Endothelial cell of umbilical vein (primary cell): ENCODE measurements around the gene CNTNAP2. TPM values are rescaled to one million over a fixed set of nuclear protein-coding genes. Genes with fewer than 3 reads are reported as not detected.

Source experiments
- BruUV-seq: library from RNA; stranded (reverse); fragments of 400-500 nt; replicated peaks from 2 replicates; lab custom pipeline; 2021; lab: Mats Ljungman, UMichigan
- CTCF ChIA-PET: fragments of 300-600, 350-600 bp; sonication (Branson Sonifier 250); formaldehyde crosslinking; loops from one replicate; lab custom pipeline; 2021; ENCODE audit warnings: antibody characterized with exemption, inconsistent platforms; lab: Charles Lee
- POLR2A ChIA-PET: fragments of 300-600, 350-600 bp; sonication (Branson Sonifier 250); formaldehyde crosslinking; loops from one replicate; lab custom pipeline; 2021; ENCODE audit warnings: antibody characterized with exemption, inconsistent platforms; lab: Charles Lee
- DNase-seq: peaks from one replicate; pipeline ENCODE4 v3.0.0-alpha.2; 2011; ENCODE audit warnings: low read depth, low spot score
- FAIRE-seq: peaks from 2 replicates; lab custom pipeline; 2011; peaks lifted over from hg19 to GRCh38; lab: Jason Lieb, UNC
- H2AFZ ChIP-seq: 2 replicates; pipeline ENCODE4 v1.6.0; 2012; ENCODE audit warnings: low read depth, low read length, control low read depth, inconsistent platforms
- H3K27ac ChIP-seq: 2 replicates; pipeline ENCODE4 v1.5.1; 2011; ENCODE audit warnings: low read depth, mild to moderate bottlenecking, control low read depth, low read length, moderate library complexity; ENCODE audit not compliant: insufficient read depth
- H3K27me3 ChIP-seq, 2 experiments: 2 replicates each; pipeline versions ENCODE4 v1.6.0 to v1.6.1; 2011; ENCODE audit warnings: low read length in 2 of 2, mixed read lengths in 1 of 2; ENCODE audit not compliant: control insufficient read depth in 2 of 2, insufficient read depth in 2 of 2
- H3K36me3 ChIP-seq, 2 experiments: 2 replicates in 1 of 2; 3 replicates in 1 of 2; pipeline ENCODE4 v1.5.1; 2011; ENCODE audit warnings: low read length in 2 of 2, mild to moderate bottlenecking in 1 of 2, moderate library complexity in 1 of 2; ENCODE audit not compliant: control insufficient read depth in 2 of 2, insufficient read depth in 2 of 2; ENCODE audit errors: extremely low read depth in 1 of 2
- H3K4me1 ChIP-seq: 3 replicates; pipeline ENCODE4 v1.5.1; 2011; ENCODE audit warnings: mild to moderate bottlenecking, low read length; ENCODE audit not compliant: control insufficient read depth, insufficient read depth; ENCODE audit errors: extremely low read depth
- H3K4me2 ChIP-seq: 2 replicates; pipeline ENCODE4 v1.6.1; 2011; ENCODE audit warnings: low read length, control low read depth, mixed read lengths; ENCODE audit not compliant: insufficient read depth
- H3K4me3 ChIP-seq, 3 experiments: fragments of 200-600 bp in 1 of 3; sonication (generic), shearing (Covaris generic) in 1 of 3; replicated peaks in 1 of 3; 2 replicates each; pipeline ENCODE4 v1.5.1; 2011 to 2016; ENCODE audit warnings: control low read depth in 3 of 3, low read length in 3 of 3, mild to moderate bottlenecking in 2 of 3, inconsistent platforms in 1 of 3, low read depth in 1 of 3, moderate library complexity in 1 of 3; ENCODE audit not compliant: insufficient read depth in 1 of 3
- H3K79me2 ChIP-seq: 2 replicates; pipeline ENCODE4 v1.6.0; 2012; ENCODE audit warnings: low read length, inconsistent platforms; ENCODE audit not compliant: control insufficient read depth, insufficient read depth
- H3K9ac ChIP-seq: replicated peaks from 2 replicates; pipeline ENCODE3; 2011; ENCODE audit warnings: low read length, control low read depth; ENCODE audit not compliant: insufficient read depth; ENCODE audit errors: extremely low read depth
- H3K9me1 ChIP-seq: replicated peaks from 3 replicates; pipeline ENCODE4 v1.6.0; 2011; ENCODE audit warnings: mild to moderate bottlenecking, low read length; ENCODE audit not compliant: control insufficient read depth, insufficient read depth; ENCODE audit errors: extremely low read depth
- H3K9me3 ChIP-seq: replicated peaks from 2 replicates; pipeline ENCODE4 v1.5.1; 2012; ENCODE audit warnings: low read length, inconsistent platforms; ENCODE audit not compliant: control insufficient read depth, insufficient read depth
- H4K20me1 ChIP-seq: replicated peaks from 2 replicates; pipeline ENCODE3; 2011; ENCODE audit warnings: mild to moderate bottlenecking, low read length; ENCODE audit not compliant: control insufficient read depth, insufficient read depth; ENCODE audit errors: extremely low read depth
- EZH2 ChIP-seq: IDR thresholded peaks from 2 replicates; pipeline ENCODE4 v1.6.1; 2012; ENCODE audit warnings: borderline replicate concordance, low read depth, mild to moderate bottlenecking, moderate library complexity, low read length, inconsistent platforms; ENCODE audit not compliant: severe bottlenecking
- FOS ChIP-seq: IDR thresholded peaks from 2 replicates; pipeline ENCODE4 v1.6.1; 2011; ENCODE audit warnings: mild to moderate bottlenecking, low read length, moderate library complexity, borderline replicate concordance; ENCODE audit not compliant: insufficient read depth
- GATA2 ChIP-seq: IDR thresholded peaks from 2 replicates; pipeline ENCODE4 v1.7.0; 2011; ENCODE audit warnings: low read depth, mild to moderate bottlenecking, moderate library complexity, mixed read lengths, low read length; ENCODE audit not compliant: insufficient read length, insufficient read depth
- JUN ChIP-seq: IDR thresholded peaks from 2 replicates; pipeline ENCODE4 v1.6.1; 2011; ENCODE audit warnings: borderline replicate concordance, low read depth; ENCODE audit not compliant: insufficient read length, insufficient read depth
- MAX ChIP-seq: IDR thresholded peaks from 2 replicates; pipeline ENCODE4 v1.6.1; 2011; ENCODE audit not compliant: insufficient read depth, insufficient read length
- MYC ChIP-seq: IDR thresholded peaks from one replicate; pipeline ENCODE4 v1.6.1; 2011; ENCODE audit warnings: mild to moderate bottlenecking, low read depth, low read length
- POLR2A ChIP-seq: IDR thresholded peaks from 2 replicates; pipeline ENCODE4 v1.6.1; 2012; ENCODE audit warnings: low read depth, mild to moderate bottlenecking, control low read depth, low read length
- POLR2AphosphoS5 ChIP-seq: IDR thresholded peaks from 2 replicates; pipeline ENCODE4 v1.6.1; 2012; ENCODE audit warnings: low read depth, mild to moderate bottlenecking, control low read depth, low read length, moderate library complexity; ENCODE audit not compliant: insufficient read depth
- dilution Hi-C: fragments of 300-500 bp; cut with MboI; formaldehyde crosslinking; loops from one replicate; pipeline ENCODE4 v1.15.0; 2019; ENCODE audit warnings: low sequenced_read_pairs; ENCODE audit not compliant: extremely low pct_ligation_motif_present
- intact Hi-C: fragments of 100-400 bp; cut with micrococcal nuclease; formaldehyde crosslinking; loops from one replicate; pipeline ENCODE4 v1.10.0; 2022
- polyA plus RNA-seq, 4 experiments: library from polyadenylated mRNA; depleted of rRNA in 3 of 4; stranded (reverse) in 3 of 4; unstranded in 1 of 4; fragments of >200 nt; gene quantifications; 2 replicates each; pipeline versions ENCODE4 v1.2.1 to v1.2.3, GENCODE V29; 2011 to 2012; ENCODE audit warnings: missing spikeins in 1 of 4
- total RNA-seq: library from RNA; stranded (reverse); gene quantifications from 2 replicates; pipeline ENCODE4 v1.2.3, GENCODE V29; 2021
- TF ChIP-seq, protein P1 (sequence below), 2 donors: IDR thresholded peaks; 1 replicate in 1 of 2; 2 replicates in 1 of 2; pipeline ENCODE4 v1.5.1; 2011; ENCODE audit warnings: low read length in 2 of 2, mild to moderate bottlenecking in 2 of 2, moderate library complexity in 2 of 2, control low read depth in 1 of 2, inconsistent platforms in 1 of 2, low read depth in 1 of 2; ENCODE audit not compliant: insufficient read depth in 1 of 2; ENCODE audit errors: extremely low read depth in 1 of 2

CNTNAP2 gene
- total and polyA plus RNA-seq, 2 donors (not counting 3 experiments of a cell fraction or from before 2014, with no cell fraction given): not detected

GRCh38 chr7:146136357-146136875 is 19.8 kb downstream of the CNTNAP2 start:
- no peak for DNase-seq
- no peaks in the 10 kb centered on the region for H4K20me1 ChIP-seq
- no peaks in the 10 kb centered on the region for H3K79me2 ChIP-seq
- TF ChIP-seq MYC: no peak
- TF ChIP-seq POLR2A: no peak
- no peak for TF ChIP-seq MAX
- TF ChIP-seq JUN: no peak
- no peak for TF ChIP-seq FOS
- TF ChIP-seq POLR2AphosphoS5: no peak
- no peak for TF ChIP-seq EZH2
- TF ChIP-seq, protein P1, sequence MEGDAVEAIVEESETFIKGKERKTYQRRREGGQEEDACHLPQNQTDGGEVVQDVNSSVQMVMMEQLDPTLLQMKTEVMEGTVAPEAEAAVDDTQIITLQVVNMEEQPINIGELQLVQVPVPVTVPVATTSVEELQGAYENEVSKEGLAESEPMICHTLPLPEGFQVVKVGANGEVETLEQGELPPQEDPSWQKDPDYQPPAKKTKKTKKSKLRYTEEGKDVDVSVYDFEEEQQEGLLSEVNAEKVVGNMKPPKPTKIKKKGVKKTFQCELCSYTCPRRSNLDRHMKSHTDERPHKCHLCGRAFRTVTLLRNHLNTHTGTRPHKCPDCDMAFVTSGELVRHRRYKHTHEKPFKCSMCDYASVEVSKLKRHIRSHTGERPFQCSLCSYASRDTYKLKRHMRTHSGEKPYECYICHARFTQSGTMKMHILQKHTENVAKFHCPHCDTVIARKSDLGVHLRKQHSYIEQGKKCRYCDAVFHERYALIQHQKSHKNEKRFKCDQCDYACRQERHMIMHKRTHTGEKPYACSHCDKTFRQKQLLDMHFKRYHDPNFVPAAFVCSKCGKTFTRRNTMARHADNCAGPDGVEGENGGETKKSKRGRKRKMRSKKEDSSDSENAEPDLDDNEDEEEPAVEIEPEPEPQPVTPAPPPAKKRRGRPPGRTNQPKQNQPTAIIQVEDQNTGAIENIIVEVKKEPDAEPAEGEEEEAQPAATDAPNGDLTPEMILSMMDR (IDR thresholded peaks at IDR 0.05; ENCODE audit: extremely low read depth in 1 of 2, insufficient read depth in 1 of 2, low read depth in 1 of 2, low read length in 2 of 2): no peak
- TF ChIP-seq GATA2: no peak
- H3K9me3 ChIP-seq: peaks cover 2% of the 10 kb centered on the region
- no peak overlapping the region for H3K27ac ChIP-seq
- no peak for FAIRE-seq
- intact Hi-C loops (no loop called here), dilution Hi-C loops (no loop called here)
- H3K9me1 ChIP-seq: no peaks in the 10 kb centered on the region
- no peak overlapping the region for H2AFZ ChIP-seq
- no TSS peak for BruUV-seq
- H3K4me1 ChIP-seq: no peaks in the 10 kb centered on the region
- no peak overlapping the region for H3K4me2 ChIP-seq
- no peaks in the 10 kb centered on the region for H3K27me3 ChIP-seq
- no peak overlapping the region for H3K4me3 ChIP-seq
- ChIA-PET CTCF (no interaction called here), POLR2A (no interaction called here)
- H3K36me3 ChIP-seq: no peaks in the 10 kb centered on the region
- no peak overlapping the region for H3K9ac ChIP-seq
